NCI-H524 (cell line): ENCODE results near the gene FAM210B.
"Not testable (repeated sequence)": the region's sequence is repeated elsewhere in the genome, so short reads cannot be mapped to it uniquely, and the experiment has no call there.

Experiments used
- DNase-seq, 2 experiments: peaks; one replicate each; lab custom pipeline; 2025; lab: John Stamatoyannopoulos, UW

The FAM210B gene, protein sequence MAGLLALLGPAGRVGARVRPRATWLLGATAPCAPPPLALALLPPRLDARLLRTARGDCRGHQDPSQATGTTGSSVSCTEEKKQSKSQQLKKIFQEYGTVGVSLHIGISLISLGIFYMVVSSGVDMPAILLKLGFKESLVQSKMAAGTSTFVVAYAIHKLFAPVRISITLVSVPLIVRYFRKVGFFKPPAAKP

DNA sequence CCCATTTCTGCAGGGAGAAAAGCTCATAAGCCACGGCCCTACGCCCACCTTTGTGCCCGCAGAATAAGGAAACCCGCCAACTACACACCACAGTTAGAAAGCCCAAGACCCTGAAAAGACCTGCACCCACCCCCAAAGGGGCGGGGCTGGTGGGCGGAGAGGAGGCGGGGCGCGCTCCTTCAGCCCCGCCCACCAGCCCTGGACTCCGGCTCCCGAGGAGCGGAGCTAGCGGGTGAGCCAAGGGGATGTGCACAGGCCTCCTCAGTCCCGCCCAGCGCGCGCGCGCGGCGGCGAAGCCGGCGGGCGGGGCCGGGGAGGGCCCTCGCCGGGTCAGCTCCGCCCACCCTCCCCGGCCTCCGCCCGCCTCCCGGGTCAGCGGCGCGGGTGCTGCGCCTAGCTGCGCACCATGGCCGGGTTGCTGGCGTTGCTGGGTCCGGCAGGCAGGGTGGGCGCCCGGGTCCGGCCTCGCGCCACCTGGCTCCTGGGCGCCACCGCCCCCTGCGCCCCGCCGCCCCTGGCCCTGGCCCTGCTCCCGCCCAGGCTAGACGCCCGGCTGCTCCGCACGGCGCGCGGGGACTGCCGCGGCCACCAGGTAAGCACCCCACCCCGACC lies at the start of gene FAM210B:
FAM210B (plus strand) TSS at position 375 of the 612 bp plus-strand sequence; CDS start at position 407, 32 bp downstream.
- DNase-seq: peak; percentile 81 to 89

DNA sequence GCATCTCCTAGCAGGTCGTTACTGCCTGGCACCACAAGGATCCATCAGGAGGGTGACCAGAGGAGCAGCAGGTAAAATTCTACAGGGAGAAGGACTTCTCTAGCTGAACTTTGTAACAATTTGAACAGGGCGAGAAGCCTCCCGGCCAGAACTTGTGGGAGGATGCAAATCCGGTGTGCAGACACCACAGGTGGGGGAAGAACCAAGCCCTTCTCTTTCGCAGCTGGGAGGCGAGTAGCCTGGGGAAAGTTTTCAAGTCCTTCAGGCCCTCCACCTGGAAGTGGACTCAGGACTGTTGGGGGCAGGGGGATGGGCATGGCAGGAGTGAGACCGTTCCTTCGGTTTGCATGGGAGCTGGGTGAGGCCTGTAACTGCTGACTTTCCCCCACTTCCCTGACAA lies 42.7 kb upstream of the FAM210B start:
- DNase-seq: no peak

DNA sequence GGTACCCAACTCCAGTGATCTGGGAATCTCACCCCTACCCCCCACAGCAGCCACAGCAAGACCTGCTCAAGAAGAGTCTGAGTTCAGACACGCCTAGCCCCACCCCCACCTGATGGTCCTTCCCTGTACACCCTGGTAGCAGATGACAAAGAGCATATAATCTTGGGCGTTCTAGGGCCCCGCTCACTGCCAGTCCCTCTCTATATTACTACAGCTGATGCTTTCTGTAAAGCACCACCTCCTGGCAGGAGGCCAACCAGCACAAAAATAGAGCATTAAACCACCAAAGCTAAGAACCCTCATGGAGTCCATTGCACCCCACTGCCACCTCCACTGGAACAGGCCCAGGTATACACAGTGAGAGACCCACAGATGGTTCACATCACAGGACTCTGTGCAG lies 42.3 kb upstream of the FAM210B start:
- no peak for DNase-seq

DNA sequence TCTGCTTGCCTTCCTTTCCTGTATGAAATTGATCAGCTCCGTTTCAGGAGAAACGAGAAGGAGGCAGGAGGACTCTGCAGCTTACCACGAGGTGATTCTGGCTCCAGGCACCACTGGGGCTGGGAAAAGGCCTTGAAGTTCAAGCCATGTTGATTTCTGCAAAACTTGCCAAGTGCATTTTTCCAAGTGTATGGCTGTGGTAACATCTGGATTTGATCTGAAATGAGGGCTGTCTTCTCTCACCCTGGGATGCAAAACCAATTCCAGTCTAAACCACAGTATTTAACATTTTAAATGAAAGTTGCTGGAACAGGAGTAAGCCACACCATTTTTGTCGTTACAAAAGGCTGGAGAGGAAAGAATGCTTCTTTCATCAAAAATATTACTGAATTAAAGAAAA lies 36.1 kb upstream of the FAM210B start:
- DNase-seq: no peak

DNA sequence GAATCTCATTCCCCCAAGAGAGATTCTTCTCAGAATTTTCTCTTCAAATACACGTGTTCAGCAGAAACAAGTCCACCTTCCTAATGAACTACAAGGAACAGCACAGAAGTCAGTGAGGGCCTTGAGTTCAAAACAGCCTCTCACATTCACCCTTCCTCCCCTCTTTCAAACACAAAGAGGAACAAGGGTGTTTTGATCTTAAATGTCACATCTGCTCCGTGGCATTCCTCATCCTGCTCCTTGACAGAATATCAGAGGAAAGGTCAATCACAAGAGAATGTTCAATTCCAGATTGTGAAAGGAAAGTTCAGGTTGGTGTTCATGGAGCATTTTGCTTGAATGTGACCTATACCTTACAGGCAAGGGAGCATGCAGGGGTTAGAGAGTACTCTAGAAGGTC lies 35.6 kb upstream of the FAM210B start:
- DNase-seq: no peak

DNA sequence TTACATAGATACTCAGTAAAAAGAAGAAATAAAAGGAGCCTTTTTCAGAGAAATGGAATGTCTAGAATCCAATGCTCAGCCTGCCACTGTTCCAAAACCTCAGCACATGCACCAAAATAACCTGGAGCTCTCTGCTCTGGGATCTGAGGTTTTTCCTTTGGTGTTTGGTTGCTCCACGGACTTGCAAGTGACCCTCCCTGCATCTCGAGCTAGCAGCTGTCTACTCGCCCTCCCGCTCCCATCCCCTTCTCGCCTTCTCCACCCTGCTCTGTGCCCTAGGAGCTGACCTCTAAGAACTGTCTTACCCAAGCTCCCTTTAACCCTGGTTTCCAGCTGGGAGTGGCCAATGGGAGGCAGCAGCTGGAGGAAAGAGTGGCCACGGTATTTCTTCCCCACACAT lies 35.1 kb upstream of the FAM210B start:
- DNase-seq: no peak

DNA sequence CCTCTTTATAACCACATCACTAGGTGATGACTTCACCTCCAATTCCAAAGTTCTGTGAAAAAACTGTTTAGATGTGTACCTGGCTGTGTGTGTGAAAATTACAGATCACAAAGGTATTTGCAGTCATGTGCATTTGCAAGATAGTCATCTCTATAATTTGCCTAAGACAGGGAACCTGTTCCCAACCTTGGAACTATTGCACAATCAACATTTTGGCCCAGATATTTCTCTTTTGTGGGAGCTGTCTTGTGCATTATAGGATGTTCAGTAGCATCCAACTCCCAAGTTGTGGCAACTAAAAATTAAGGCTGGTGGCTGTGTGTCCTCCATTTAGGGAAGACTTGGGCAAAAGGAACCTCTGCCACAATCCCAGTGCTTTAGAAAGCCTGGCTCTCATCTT lies 34.0 kb upstream of the FAM210B start:
- DNase-seq: no peak

DNA sequence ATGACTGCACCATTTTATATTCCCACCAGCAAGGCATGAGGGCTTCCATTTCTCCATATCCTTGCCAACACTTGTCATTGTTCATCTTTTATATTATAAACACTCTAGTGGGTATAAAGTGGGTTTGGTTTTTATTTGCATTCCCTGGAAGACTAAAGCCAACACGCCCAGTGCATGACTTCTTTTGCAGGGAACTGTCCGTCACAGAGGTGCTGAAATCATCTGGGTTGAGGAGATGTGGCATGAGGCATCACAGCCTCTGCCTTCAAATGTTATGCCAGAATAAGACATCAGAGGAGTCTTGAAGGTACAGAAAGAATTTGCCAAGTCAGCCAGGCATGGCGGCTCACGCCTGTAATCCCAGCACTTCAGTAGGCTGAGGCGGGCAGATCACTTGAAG lies 29.9 kb upstream of the FAM210B start:
- no peak for DNase-seq

DNA sequence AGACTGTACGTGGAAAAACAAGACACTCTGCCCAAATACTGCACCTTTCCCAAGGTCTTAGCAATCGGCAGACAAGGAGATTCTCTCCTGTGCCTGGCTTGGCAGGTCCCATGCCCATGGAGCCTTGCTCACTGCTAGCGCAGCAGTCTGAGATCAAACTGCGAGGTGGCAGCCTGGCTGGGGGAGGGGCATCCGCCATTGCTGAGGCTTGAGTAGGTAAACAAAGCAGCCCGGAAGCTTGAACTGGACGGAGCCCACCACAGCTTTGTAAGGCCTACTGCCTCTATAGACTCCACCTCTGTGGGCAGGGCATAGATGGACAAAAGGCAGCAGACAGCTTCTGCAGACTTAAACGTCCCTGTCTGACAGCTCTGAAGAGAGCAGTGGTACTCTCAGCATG lies 22.1 kb upstream of the FAM210B start:
- DNase-seq: not testable (repeated sequence)

DNA sequence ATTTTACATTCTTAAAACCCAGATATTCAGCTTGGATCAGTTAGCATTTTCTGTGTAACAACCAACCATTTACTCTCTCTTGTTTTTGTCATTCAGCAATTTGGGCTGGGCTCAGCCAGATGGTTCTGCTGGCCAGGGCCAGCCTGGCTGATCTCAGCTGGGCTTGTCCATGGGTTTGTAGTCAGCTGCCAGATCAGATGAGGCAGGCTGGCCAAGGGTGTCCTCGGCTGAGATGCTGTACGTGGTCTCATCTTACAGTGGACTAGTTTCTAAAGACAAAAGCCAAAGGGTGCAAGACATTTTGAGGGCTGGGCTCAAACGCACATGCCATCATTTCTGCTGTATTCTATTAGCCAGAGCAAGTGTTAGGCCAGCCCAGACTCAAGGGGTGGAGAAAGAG lies 16.0 kb upstream of the FAM210B start:
- no peak for DNase-seq

DNA sequence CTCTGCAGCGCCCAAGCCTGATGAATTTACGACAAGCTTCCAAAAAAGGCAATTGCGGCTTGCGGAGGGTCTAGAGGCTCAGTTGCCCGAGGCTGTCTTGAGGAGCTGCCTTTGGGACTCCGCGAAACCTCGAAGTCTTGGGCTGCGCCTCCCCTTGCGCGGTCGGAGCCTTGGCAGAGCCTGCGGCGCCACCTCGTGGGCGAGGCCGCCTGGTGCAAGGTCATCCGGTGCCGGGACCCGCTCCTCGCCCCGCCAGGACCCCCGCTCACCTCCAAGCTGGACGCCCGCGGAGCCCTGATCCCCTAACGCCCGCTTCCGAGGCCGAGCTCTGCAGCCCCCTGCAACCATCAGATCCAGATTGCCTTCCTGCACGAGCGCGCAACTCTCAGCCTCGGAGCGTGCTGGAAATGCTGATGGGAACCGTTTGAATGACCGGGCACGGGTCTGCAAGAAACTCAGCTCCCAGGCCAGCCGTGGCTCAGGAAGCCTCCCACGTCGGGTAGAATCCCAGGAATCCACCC lies 14.9 kb upstream of the FAM210B start:
- DNase-seq: peak in 1 of 2 experiments; percentile 53

DNA sequence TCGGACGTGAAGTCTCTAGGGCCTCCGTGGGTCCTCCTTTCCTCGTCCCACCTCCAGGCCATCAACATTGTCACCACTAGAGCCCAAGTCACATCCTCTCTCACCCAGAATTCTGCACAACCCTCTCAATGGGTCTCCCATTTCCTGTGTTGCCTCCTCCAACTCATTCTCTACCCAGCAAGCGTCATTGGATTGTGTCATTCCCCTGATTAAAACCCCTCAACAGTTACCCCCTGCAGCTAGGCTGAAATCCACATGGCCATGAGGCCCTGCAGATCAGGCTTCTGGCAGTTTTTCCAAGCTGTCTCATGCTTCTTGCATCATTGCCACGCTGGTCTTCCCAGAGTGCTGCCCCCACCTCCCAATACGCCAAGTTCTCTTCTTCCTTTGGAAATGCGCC lies 12.9 kb upstream of the FAM210B start:
- DNase-seq: no peak

DNA sequence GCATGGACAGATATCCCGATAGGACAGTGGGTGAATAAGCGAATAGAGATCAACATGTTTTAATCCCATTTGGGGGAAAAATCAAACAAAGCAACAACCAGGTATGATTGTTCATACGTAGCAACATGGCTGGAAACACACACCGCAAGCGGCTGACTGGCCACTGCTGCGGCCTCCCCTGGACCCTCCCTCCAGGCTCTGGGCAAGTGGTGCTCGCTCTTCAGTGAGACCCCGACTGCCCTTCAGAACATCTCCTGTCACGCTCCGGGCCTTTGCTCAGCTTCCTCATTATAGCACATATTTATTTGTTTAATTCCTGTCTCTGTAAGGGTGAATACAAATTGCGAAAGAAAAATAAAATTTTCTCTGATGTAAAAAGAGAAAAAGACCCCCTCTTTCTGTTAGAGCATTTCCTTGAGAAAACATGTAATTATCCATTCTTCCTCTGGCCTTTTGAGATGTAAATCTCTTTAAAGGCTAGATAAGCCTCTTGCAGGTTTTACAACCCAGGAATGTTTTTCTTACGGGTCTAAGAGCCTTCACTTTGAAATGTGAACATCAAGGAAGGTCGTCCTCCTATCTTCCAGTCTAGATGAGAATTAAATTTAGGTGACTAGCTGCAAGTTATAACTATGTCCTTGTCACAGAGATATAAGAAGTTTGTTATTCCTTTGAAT lies 11.0 kb upstream of the FAM210B start:
- no peak for DNase-seq

DNA sequence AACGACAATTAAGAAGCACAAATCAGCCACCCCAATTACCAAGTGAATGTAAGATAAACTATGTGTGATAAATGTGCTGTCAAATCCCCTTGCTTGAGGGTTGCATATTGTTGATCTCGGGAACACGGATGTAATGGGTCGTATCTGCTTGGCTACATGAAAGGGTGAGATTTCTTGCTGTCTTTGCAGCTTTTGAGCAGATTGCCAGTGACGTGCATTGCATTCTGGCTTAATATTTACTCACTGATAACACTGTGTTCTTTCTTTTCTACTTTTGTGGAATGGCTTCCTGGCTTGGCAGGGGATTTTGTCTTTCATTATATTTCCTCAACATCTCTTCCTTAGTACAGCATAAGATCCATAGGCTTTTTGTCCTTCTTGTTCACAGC lies 10.5 kb upstream of the FAM210B start:
- no peak for DNase-seq

DNA sequence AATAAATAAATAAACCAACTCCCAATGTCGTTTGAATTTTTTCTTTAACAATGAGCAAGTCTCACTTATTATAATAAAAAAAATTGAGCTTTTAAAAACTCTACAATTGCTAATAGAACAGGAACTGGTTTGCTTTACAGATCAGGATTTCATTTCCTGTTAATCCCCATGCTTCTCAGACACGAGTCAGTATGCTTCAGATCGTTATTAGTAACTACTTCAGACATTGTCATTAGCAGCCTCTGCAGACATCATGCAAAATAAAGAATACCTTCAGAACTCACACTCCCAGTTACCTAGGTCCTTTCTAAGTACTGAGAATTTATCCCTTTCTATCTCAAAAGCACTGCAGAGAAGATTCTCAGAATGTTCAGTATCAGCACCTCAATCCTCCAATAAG lies 10.0 kb upstream of the FAM210B start:
- no peak for DNase-seq

DNA sequence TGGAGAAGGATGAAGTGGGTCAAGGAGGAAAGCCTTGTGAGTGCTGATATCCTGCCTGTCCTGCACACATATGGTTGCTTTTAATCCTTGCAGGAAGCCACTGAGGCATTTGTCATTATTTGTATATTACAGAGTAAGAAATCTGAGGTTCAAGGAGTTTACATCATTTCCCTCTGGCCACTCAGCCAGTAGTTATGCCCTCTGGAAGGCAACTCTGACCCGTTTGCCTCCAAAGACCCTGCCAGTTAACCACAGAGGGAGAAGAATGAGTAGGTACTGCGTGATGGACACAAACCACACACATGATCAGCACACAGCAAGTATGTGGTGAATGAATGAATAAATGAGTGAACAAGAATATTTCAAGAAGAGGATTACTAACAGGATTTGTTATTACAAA lies 7.9 kb upstream of the FAM210B start:
- DNase-seq: no peak

DNA sequence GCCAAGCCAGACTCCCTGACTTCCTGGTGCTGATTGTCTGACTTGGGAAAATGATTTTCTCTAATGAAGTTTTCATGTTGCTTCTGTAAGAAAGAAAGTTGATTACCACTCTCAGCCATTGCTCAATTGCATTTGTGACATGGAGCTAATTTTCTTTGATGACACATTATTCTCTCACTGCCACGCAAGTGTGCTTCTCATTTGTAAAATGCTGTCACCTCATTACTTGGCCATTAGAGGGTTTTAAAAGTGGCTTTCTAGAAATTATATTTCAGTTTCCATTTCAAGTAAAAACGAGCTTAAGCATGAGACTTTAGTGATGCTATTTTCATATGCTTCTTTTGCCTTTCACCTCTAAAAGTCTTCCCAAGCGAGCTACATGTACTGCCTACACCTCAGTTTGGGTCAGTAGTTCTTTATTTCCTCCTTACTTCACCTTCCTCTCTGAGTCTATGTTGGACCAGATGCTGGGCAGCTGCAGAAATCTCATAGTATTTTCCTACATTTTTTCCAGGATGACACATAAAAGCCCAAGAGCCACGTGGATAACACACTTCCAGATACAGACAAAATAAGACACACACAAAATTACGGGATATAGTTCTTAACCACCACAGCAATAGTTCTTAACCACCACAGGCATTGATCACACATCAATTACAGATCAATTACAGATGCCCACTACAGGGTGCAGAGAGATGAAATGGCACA lies 6.3 kb upstream of the FAM210B start:
- no peak for DNase-seq

DNA sequence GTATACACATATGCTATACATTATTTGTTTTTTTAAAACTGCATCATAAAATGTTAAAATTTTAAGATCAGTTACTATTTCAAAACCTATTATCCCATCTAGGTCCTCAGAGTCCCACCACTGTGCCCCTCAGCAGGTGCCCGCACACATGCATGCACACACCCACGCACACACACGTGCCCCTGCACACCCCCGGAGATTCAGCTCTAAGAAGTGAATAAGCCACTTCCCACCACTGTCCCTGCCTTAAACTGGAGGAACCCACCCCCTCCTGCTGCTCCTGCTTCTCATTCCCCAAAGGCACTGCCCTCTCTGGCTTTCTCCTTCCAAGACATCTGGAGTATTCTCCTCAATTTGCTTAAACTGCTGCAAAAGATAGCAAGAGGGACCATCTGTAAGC lies 5.4 kb upstream of the FAM210B start:
- no peak for DNase-seq

DNA sequence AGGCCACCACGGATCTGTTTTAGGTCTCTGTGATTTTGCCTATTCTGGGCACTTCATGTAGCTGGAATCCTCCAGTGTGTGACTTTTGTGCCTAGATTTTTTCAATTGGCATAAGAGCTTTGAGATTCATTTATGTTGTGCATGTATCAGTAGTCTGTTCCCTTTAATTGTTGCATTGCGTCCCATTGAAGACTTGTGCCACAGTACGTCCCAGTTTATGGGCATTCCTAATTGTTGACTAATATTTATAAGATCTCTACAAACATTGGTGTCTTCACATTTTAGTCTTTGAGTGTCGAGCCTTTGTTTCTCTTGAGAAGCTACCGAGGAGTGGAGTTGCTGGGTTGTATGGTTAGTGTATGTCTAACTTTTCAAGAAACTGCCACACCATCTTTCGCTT lies 704 bp upstream of the FAM210B start:
- no peak for DNase-seq

DNA sequence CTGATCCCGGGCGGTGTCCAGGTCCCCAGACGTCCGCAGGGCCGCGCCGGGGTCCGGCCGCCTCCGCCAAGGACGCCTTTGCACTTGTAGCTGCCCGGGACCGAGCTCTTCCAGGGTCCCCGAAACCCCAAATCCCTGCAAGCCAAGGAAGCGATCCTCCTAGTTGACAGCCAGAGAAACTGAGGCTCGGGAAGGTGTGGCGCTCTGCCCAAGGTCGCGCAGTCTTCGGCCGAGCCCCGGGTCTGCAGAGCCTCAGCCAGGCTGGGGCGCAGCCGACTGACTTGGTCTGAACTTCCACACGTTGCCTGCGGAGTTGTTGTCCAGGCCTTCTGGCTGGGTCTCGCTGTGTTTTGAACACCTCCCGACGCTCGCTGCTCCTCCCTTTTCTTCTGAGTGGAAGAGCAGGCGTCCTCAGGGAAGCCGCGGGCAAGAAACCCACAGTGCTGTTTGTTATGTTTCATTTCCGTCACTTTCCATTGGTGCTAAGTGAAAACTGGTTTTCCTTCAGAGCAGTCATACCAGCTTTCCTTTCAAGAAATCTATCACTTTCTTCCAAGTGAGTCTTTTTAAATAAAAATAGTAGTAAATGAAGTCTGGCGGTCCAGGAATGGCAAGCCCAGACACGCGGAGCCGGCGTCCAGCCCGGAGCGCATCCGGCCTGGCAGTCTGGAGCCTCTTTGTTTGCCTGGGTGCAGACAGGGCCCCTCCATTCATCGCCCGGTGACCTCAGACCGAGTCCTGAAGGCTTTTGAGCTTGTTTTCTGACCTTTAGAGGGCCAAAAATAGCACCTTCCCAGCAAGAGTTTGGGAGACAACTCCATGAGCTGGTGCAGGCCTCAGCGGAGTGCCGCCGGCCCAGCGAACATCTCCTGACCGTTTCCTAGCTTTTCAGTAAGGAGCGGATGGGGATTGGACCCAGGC lies 698 bp downstream of the FAM210B start:
- DNase-seq: peak; percentile 14 to 58

DNA sequence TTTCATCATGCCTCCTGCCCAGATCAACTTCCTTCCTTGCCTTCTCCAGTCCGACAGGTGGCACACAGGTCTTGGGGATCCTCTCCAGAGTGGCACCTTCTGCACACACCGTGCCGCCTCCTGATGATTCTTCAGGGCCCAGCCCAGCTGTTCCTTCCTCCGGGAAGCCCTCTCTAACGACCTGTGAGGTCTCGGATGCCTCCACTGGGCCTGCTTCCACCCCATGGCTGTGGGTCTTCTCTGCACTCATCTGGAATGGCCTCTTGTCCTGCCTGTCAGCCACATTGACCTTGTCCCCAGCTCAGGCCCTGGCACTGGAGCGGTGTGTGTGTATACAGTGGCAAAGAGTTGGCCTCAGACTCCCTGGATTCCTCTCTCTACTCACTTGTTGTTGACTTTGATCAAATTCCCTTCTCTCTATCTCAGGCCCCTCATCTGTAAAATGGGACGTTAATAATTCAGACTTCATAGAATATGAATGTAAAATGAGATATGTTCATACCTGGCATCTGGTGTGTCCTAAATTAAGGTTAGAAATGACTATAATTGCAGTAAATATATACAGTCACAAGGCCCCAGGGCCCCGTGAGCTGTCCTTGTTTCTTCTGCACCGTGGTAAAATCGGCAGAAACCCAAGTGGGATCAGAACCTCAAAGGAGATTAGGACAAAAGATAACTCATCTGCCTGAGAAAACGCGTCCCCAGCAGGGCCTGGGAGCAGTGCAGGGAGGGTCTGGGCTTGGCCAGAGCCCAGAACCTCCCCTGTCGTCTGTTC lies 1.5 kb downstream of the FAM210B start:
- peak; percentile 41 to 73 for DNase-seq
